Tibial artery (tissue), 4 donors: ENCODE data around the gene DIRAS2.

Source experiments
- DNase-seq, 2 donors: peaks; one replicate each; pipeline ENCODE4 v3.0.0-alpha.2; 2019
- H3K27ac ChIP-seq, 2 donors: fragments of 200-600 bp; sonication (generic) in 1 of 2; 1 replicate in 1 of 2; 2 replicates in 1 of 2; pipeline ENCODE4 v1.5.1; 2018 to 2019; ENCODE audit warnings: mild to moderate bottlenecking in 1 of 2
- H3K27me3 ChIP-seq, 2 donors: fragments of 200-600 bp; sonication (generic) in 1 of 2; one replicate each; pipeline versions ENCODE4 v1.5.1 to v1.6.0; 2016 to 2019
- H3K36me3 ChIP-seq, 3 donors: fragments of 200-600 bp; sonication (generic) in 2 of 3; one replicate each; pipeline ENCODE4 v1.5.1; 2016 to 2019; ENCODE audit warnings: mild to moderate bottlenecking in 2 of 3
- H3K4me1 ChIP-seq, 4 donors: fragments of 200-600 bp; sonication (generic) in 2 of 4; 1 replicate in 3 of 4; 2 replicates in 1 of 4; pipeline ENCODE4 v1.5.1; 2016 to 2019
- H3K4me3 ChIP-seq, 2 donors: fragments of 200-600 bp; sonication (generic) in 1 of 2; 1 replicate in 1 of 2; 2 replicates in 1 of 2; pipeline ENCODE4 v1.5.1; 2018 to 2019; ENCODE audit warnings: mild to moderate bottlenecking in 2 of 2
- H3K9me3 ChIP-seq, 3 donors: fragments of 200-600 bp; sonication (generic) in 1 of 3; one replicate each; pipeline ENCODE4 v1.5.1; 2016 to 2019
- intact Hi-C: fragments of 100-400 bp; cut with DNase I; formaldehyde crosslinking; loops from one replicate; pipeline ENCODE4 v1.15.0; 2023; ENCODE audit warnings: low total_unique reads
- TF ChIP-seq, protein P1 (sequence below), 2 experiments: fragments of 200-600 bp in 1 of 2; fragments of 450-650 bp in 1 of 2; IDR thresholded peaks; one replicate each; pipeline ENCODE4 v1.5.1; 2017 to 2019; ENCODE audit warnings: antibody characterized with exemption in 2 of 2, mild to moderate bottlenecking in 1 of 2, moderate library complexity in 1 of 2

Gene DIRAS2

GRCh38 chr9:90598191-90598590 is 44.4 kb downstream of the DIRAS2 start:
- TF ChIP-seq, protein P1, sequence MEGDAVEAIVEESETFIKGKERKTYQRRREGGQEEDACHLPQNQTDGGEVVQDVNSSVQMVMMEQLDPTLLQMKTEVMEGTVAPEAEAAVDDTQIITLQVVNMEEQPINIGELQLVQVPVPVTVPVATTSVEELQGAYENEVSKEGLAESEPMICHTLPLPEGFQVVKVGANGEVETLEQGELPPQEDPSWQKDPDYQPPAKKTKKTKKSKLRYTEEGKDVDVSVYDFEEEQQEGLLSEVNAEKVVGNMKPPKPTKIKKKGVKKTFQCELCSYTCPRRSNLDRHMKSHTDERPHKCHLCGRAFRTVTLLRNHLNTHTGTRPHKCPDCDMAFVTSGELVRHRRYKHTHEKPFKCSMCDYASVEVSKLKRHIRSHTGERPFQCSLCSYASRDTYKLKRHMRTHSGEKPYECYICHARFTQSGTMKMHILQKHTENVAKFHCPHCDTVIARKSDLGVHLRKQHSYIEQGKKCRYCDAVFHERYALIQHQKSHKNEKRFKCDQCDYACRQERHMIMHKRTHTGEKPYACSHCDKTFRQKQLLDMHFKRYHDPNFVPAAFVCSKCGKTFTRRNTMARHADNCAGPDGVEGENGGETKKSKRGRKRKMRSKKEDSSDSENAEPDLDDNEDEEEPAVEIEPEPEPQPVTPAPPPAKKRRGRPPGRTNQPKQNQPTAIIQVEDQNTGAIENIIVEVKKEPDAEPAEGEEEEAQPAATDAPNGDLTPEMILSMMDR (IDR thresholded peaks at IDR 0.05): no peak
- Histone ChIP-seq H3K4me3 (no peak overlapping the region), H3K4me1 (no peaks in the 10 kb centered on the region), H3K27ac (no peak overlapping the region), H3K36me3 (no peaks in the 10 kb centered on the region), H3K9me3 (no peaks in the 10 kb centered on the region), H3K27me3 (no peaks in the 10 kb centered on the region)
- DNase-seq: no peak
- intact Hi-C loops: no loop called here

DNA sequence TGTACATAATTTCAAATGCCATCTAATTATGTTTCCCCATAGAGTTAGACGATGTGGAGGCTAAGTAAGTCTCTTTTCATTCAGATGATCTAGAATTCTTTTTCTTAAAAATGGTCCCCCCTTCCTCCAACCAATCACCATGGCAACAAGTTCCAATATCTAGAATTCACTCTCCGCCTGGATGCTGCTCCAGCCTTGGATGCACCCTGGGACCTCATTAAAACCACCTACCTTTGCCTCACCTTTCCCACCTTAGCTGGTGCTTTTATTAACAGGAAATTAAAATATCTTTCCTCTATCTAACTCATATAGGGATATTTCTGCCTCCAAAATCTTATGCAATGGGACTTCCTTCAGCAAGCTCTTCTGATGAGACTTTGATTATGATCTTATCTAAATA is 49.0 kb downstream of the DIRAS2 start:
- no peak overlapping the region for H3K4me3 ChIP-seq
- H3K4me1 ChIP-seq: no peaks in the 10 kb centered on the region
- intact Hi-C loops: no loop called here
- TF ChIP-seq, protein P1 (IDR thresholded peaks at IDR 0.05): no peak
- H3K27me3 ChIP-seq: no peaks in the 10 kb centered on the region
- H3K9me3 ChIP-seq: no peaks in the 10 kb centered on the region
- no peak for DNase-seq
- no peaks in the 10 kb centered on the region for H3K36me3 ChIP-seq
- no peak overlapping the region for H3K27ac ChIP-seq

- Histone ChIP-seq H3K27ac (no peak overlapping the region), H3K9me3 (no peaks in the 10 kb centered on the region), H3K27me3 (no peaks in the 10 kb centered on the region), H3K4me1 (no peaks in the 10 kb centered on the region), H3K4me3 (no peak overlapping the region), H3K36me3 (no peaks in the 10 kb centered on the region)
- no peak for DNase-seq
- intact Hi-C loops: no loop called here
- TF ChIP-seq, protein P1 (IDR thresholded peaks at IDR 0.05): no peak
Observed at GRCh38 chr9:90580576-90580975, 62.0 kb downstream of the DIRAS2 start.

GRCh38 chr9:90579181-90579580 is 63.4 kb downstream of the DIRAS2 start:
- no peak overlapping the region for H3K4me3 ChIP-seq
- no peaks in the 10 kb centered on the region for H3K27me3 ChIP-seq
- no peak overlapping the region for H3K27ac ChIP-seq
- intact Hi-C loops: no loop called here
- no peaks in the 10 kb centered on the region for H3K36me3 ChIP-seq
- TF ChIP-seq, protein P1 (IDR thresholded peaks at IDR 0.05): no peak
- no peaks in the 10 kb centered on the region for H3K4me1 ChIP-seq
- DNase-seq: no peak
- no peaks in the 10 kb centered on the region for H3K9me3 ChIP-seq

GRCh38 chr9:90578126-90578815 is 64.4 kb downstream of the DIRAS2 start:
- no peaks in the 10 kb centered on the region for H3K9me3 ChIP-seq
- H3K36me3 ChIP-seq: no peaks in the 10 kb centered on the region
- no peak overlapping the region for H3K4me3 ChIP-seq
- no peaks in the 10 kb centered on the region for H3K27me3 ChIP-seq
- H3K27ac ChIP-seq: no peak overlapping the region
- TF ChIP-seq, protein P1 (IDR thresholded peaks at IDR 0.05): no peak
- no peak for DNase-seq
- H3K4me1 ChIP-seq: no peaks in the 10 kb centered on the region
- intact Hi-C loops: no loop called here

DNA sequence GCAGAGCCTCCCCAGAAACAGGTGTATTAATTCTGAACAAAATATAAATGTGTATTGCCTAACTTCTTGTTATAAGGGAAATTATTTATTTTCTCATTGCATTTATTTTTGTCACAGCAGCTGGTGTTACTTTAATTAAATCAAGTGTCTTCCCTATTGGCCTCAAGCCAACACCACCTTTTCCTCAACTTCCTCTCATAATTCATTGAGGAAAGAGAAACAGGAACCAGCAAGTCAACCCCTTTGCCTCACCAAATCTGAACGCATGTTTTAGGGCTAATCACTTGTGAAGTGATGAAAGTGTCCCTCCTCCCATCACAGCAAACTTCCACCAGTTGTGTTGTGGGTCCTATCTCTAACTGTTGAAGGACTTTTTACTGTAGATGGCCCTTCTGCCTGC is 73.1 kb downstream of the DIRAS2 start:
- Histone ChIP-seq H3K27me3 (no peaks in the 10 kb centered on the region), H3K36me3 (no peaks in the 10 kb centered on the region), H3K4me3 (no peak overlapping the region), H3K4me1 (no peaks in the 10 kb centered on the region), H3K27ac (no peak overlapping the region), H3K9me3 (no peaks in the 10 kb centered on the region)
- no peak for DNase-seq
- intact Hi-C loops: no loop called here
- TF ChIP-seq, protein P1 (IDR thresholded peaks at IDR 0.05): no peak
